Measurements from ENCODE around the gene ZGRF1.

- TF ChIP-seq EZH2 (IDR thresholded peaks at IDR 0.05), result no peak
- TF ChIP-seq SIN3A (IDR thresholded peaks at IDR 0.05; ENCODE audit: low read depth), result no peak
- TF ChIP-seq SRF (IDR thresholded peaks at IDR 0.05; ENCODE audit: low read depth), result no peak
- no peak for TF ChIP-seq CTCF (IDR thresholded peaks at IDR 0.05 in 2 of 3, conservative IDR thresholded peaks at IDR 0.05 in 1 of 3; ENCODE audit: borderline replicate concordance in 1 of 3, insufficient read depth in 1 of 3, low read depth in 2 of 3, low read length in 2 of 3)
- no peak for TF ChIP-seq EGR1 (IDR thresholded peaks at IDR 0.05; ENCODE audit: low read depth)
- no peak for TF ChIP-seq MAX (IDR thresholded peaks at IDR 0.05)
- TF ChIP-seq RAD21 (IDR thresholded peaks at IDR 0.05; ENCODE audit: low read depth), result no peak
- no peak for TF ChIP-seq REST (IDR thresholded peaks at IDR 0.05; ENCODE audit: low read depth)
- TF ChIP-seq EZH2phosphoT487 (IDR thresholded peaks at IDR 0.05; ENCODE audit: borderline replicate concordance), result no peak
- no peak for TF ChIP-seq POLR2AphosphoS5 (IDR thresholded peaks at IDR 0.05; ENCODE audit: low read depth, low read length)
- no peak for TF ChIP-seq POLR2A (IDR thresholded peaks at IDR 0.05; ENCODE audit: borderline replicate concordance, extremely low read depth, insufficient read depth, insufficient read length)
- no peak for TF ChIP-seq SP1 (IDR thresholded peaks at IDR 0.05; ENCODE audit: low read depth)
These were observed 11.8 kb upstream of the ZGRF1 start for GRCh38 chr4:112648263-112649054.

Data from HCT116 (cell line).